Panc1 (cell line): ENCODE results near the gene XG. TPM values are rescaled to one million over a fixed set of nuclear protein-coding genes. Genes with fewer than 3 reads are reported as not detected.
"Not testable (repeated sequence)": the region's sequence is repeated elsewhere in the genome, so short reads cannot be mapped to it uniquely, and the experiment has no call there.

Experiments used
- ATAC-seq: fragments of 200-7000 bp; cut with Tn5 transposase; 2 replicates; pipeline ENCODE4 v1.9.1; 2020; ENCODE audit warnings: mild to moderate bottlenecking, moderate library complexity
- BruUV-seq: library from RNA; stranded (reverse); fragments of 400-500 nt; replicated peaks from 2 replicates; lab custom pipeline; 2021; lab: Mats Ljungman, UMichigan
- CTCF ChIA-PET: fragments of 300-600 bp; sonication (Branson Sonifier 250); formaldehyde crosslinking; loops from one replicate; lab custom pipeline; 2022; ENCODE audit warnings: antibody characterized with exemption; lab: Charles Lee
- POLR2A ChIA-PET: fragments of 300-600 bp; sonication (Branson Sonifier 250); formaldehyde crosslinking; loops from one replicate; lab custom pipeline; 2022; ENCODE audit warnings: antibody characterized with exemption; lab: Charles Lee
- DNase-seq: peaks from one replicate; pipeline ENCODE4 v3.0.0-alpha.2; 2010; ENCODE audit warnings: low read depth, low spot score
- H3K27ac ChIP-seq: 2 replicates; pipeline ENCODE4 v1.5.1; 2011; ENCODE audit warnings: mild to moderate bottlenecking, low read length, inconsistent platforms
- H3K27me3 ChIP-seq: fragments of 200-500 bp; sonication (Bioruptor generic); 2 replicates; pipeline ENCODE4 v1.6.0; 2014; ENCODE audit warnings: low read length, inconsistent platforms; ENCODE audit not compliant: control insufficient read depth, insufficient read depth
- H3K36me3 ChIP-seq: fragments of 200-500 bp; sonication (Bioruptor generic); 2 replicates; pipeline ENCODE4 v1.5.1; 2014; ENCODE audit warnings: inconsistent platforms, mild to moderate bottlenecking, low read length, moderate library complexity; ENCODE audit not compliant: control insufficient read depth, insufficient read depth
- H3K4me1 ChIP-seq: 2 replicates; pipeline ENCODE4 v1.5.1; 2011; ENCODE audit warnings: inconsistent platforms, mild to moderate bottlenecking, low read length, moderate library complexity; ENCODE audit not compliant: control insufficient read depth, insufficient read depth
- H3K4me3 ChIP-seq, 2 experiments: 2 replicates each; pipeline ENCODE4 v1.5.1; 2011 to 2012; ENCODE audit warnings: low read depth in 2 of 2, low read length in 2 of 2, mild to moderate bottlenecking in 2 of 2, inconsistent platforms in 1 of 2, moderate library complexity in 1 of 2
- H3K9me3 ChIP-seq: fragments of 200-500 bp; sonication (Bioruptor generic); 2 replicates; pipeline ENCODE4 v1.5.1; 2014; ENCODE audit warnings: low read depth, mild to moderate bottlenecking, inconsistent platforms, low read length, moderate library complexity; ENCODE audit not compliant: control insufficient read depth, insufficient read depth
- CTCF ChIP-seq: fragments of 450-650 bp; IDR thresholded peaks from 2 replicates; pipeline ENCODE4 v1.5.1; 2017; ENCODE audit warnings: mild to moderate bottlenecking
- POLR2AphosphoS5 ChIP-seq: IDR thresholded peaks from 2 replicates; pipeline ENCODE4 v1.6.1; 2012; ENCODE audit warnings: mild to moderate bottlenecking, low read depth, low read length, moderate library complexity
- REST ChIP-seq, 2 experiments: IDR thresholded peaks; 2 replicates each; pipeline ENCODE4 v1.6.1; 2011 to 2012; ENCODE audit warnings: low read depth in 2 of 2, control low read depth in 1 of 2, low read length in 1 of 2, mild to moderate bottlenecking in 1 of 2, moderate library complexity in 1 of 2; ENCODE audit not compliant: insufficient read depth in 1 of 2
- SIN3A ChIP-seq: IDR thresholded peaks from 2 replicates; pipeline ENCODE4 v1.6.1; 2012; ENCODE audit warnings: low read depth, mild to moderate bottlenecking, low read length, moderate library complexity, borderline replicate concordance; ENCODE audit not compliant: insufficient read depth
- TCF7L2 ChIP-seq: IDR thresholded peaks from 2 replicates; pipeline ENCODE4 v1.6.1; 2011; ENCODE audit warnings: mild to moderate bottlenecking, low read depth, low read length, inconsistent platforms
- in situ Hi-C: cut with HindIII; loops from 2 replicates; pipeline ENCODE4 v1.10.0; 2016; ENCODE audit warnings: low sequenced_read_pairs, low pct_unique_long_range_greater_than_20kb
- intact Hi-C: fragments of 100-400 bp; cut with micrococcal nuclease; formaldehyde crosslinking; loops from one replicate; pipeline ENCODE4 v1.10.0; 2022; ENCODE audit not compliant: unreplicated experiment
- total RNA-seq: library from RNA; stranded (reverse); gene quantifications from one replicate; pipeline ENCODE4 v1.2.1, GENCODE V29; 2021; ENCODE audit not compliant: unreplicated experiment

The XG gene
- total RNA-seq, 1 experiment from 2014 or later = not detected

- ATAC-seq (no peak), DNase-seq (no peak)
- Histone ChIP-seq H3K9me3 (no peaks in the 10 kb centered on the region), H3K4me1 (no peaks in the 10 kb centered on the region), H3K27ac (no peak overlapping the region), H3K4me3 (no peak overlapping the region), H3K27me3 (no peaks in the 10 kb centered on the region), H3K36me3 (no peaks in the 10 kb centered on the region)
- in situ Hi-C loops (no loop called here), intact Hi-C loops (no loop called here)
- no peak for TF ChIP-seq SIN3A
- TF ChIP-seq POLR2AphosphoS5 = no peak
- no peak for TF ChIP-seq REST (IDR thresholded peaks at IDR 0.05; ENCODE audit: insufficient read depth in 1 of 2, low read depth in 2 of 2, low read length in 1 of 2)
- no peak for TF ChIP-seq CTCF
- no peak for TF ChIP-seq TCF7L2
- no TSS peak for BruUV-seq
- ChIA-PET POLR2A (no interaction called here), CTCF (no interaction called here)
Measured at GRCh38 chrX:2723286-2723879, 28.5 kb upstream of the XG start.

- H3K27ac ChIP-seq, H3K27me3 ChIP-seq, H3K9me3 ChIP-seq, intact Hi-C loops, H3K4me3 ChIP-seq, H3K36me3 ChIP-seq, CTCF ChIA-PET, H3K4me1 ChIP-seq, ATAC-seq, in situ Hi-C loops, POLR2A ChIA-PET, BruUV-seq, DNase-seq: not testable (repeated sequence)
Measured at GRCh38 chrX:2727264-2727663, 24.6 kb upstream of the XG start.

- Histone ChIP-seq H3K4me1 (no peaks in the 10 kb centered on the region), H3K4me3 (no peak overlapping the region), H3K27ac (no peak overlapping the region), H3K36me3 (no peaks in the 10 kb centered on the region), H3K27me3 (no peaks in the 10 kb centered on the region), H3K9me3 (no peaks in the 10 kb centered on the region)
- no TSS peak for BruUV-seq
- TF ChIP-seq REST (IDR thresholded peaks at IDR 0.05; ENCODE audit: insufficient read depth in 1 of 2, low read depth in 2 of 2, low read length in 1 of 2) = no peak
- TF ChIP-seq POLR2AphosphoS5 = no peak
- TF ChIP-seq CTCF = no peak
- TF ChIP-seq TCF7L2 = no peak
- TF ChIP-seq SIN3A = no peak
- no peak for DNase-seq
- in situ Hi-C loops = no loop called here
- ChIA-PET POLR2A (no interaction called here), CTCF (no interaction called here)
- intact Hi-C loops = no loop called here
- ATAC-seq = no peak
Measured at GRCh38 chrX:2732076-2732475, 19.8 kb upstream of the XG start.
